ENCODE results near the gene CPB2.

Gene CPB2

DNA sequence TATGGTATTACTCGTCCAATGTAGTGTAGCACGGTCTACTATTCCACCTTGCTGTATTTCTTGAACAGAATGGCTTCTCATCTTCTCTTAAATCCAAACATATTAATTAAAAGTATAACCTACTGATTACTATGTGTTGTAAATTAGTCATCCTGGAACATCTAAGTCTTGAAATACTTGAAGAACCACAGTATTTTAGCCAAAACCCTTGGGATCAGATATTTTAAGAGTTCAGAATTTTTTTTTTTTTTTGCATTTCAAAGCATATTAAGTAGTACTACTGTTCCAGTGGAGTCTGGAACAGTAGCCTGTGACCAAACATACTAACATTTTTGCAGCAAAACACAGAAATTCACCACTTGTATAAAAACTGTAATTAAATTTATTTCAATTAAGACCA is 82.4 kb downstream of the CPB2 start:
- TF ChIP-seq CTCF (IDR thresholded peaks at IDR 0.05) = no peak
- H3K27me3 ChIP-seq = no peaks in the 10 kb centered on the region
- H3K4me3 ChIP-seq (ENCODE audit: low read depth in 1 of 2, low read length in 1 of 2) = no peak overlapping the region
- no peaks in the 10 kb centered on the region for H3K4me1 ChIP-seq (ENCODE audit: control insufficient read depth in 1 of 2, insufficient read depth in 1 of 2, low read depth in 1 of 2, low read length in 1 of 2)
- H3K9me3 ChIP-seq = no peaks in the 10 kb centered on the region
- peaks cover 18% of the 10 kb centered on the region for H3K36me3 ChIP-seq
- H3K27ac ChIP-seq = no peak overlapping the region

DNA sequence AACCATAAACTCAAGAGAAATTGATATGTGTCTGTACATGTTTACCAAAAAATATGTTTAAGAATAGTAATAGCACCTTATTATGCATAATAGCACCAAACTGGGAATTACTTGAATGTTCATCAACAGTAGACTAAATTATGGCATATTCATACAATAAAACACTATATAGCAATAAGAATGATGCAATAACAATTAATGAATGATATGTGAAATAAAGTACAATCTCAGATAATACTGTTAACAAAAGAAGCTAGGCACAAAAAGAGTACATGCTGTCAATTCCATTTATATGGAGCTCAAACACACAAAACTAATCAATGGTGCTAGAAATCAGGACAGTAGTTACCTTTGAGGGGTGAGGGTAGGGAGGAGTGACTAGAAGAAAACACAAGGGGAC is 88.6 kb downstream of the CPB2 start:
- Histone ChIP-seq H3K27ac (no peak overlapping the region), H3K4me1 (ENCODE audit: control insufficient read depth in 1 of 2, insufficient read depth in 1 of 2, low read depth in 1 of 2, low read length in 1 of 2) (peaks cover 12 to 18% of the 10 kb centered on the region in 2 experiments), H3K4me3 (ENCODE audit: low read depth in 1 of 2, low read length in 1 of 2) (no peak overlapping the region), H3K9me3 (no peaks in the 10 kb centered on the region), H3K36me3 (peaks cover 28% of the 10 kb centered on the region), H3K27me3 (no peaks in the 10 kb centered on the region)
- TF ChIP-seq CTCF (IDR thresholded peaks at IDR 0.05) = no peak

DNA sequence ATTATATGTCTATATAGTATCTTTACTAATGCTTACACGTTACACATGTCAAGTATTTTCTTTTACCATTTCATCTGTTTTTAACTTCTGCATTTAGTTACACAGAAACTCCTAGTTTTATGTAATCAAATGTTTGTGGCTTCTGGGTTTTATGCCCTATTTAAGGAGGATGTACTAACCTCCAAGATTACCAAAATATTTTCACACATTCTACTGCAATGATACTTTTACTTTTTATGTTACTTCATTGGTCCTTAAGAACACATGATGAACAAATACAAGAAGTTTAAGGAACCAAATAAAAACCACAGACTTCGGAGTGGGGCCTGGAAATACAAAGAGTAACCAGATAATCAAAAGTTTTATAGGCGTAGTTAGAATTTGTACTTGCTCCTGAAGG is 89.5 kb downstream of the CPB2 start:
- Histone ChIP-seq H3K9me3 (no peaks in the 10 kb centered on the region), H3K4me3 (ENCODE audit: low read depth in 1 of 2, low read length in 1 of 2) (no peak overlapping the region), H3K27ac (peak overlapping the region; percentile 52), H3K27me3 (no peaks in the 10 kb centered on the region), H3K36me3 (peaks cover 30% of the 10 kb centered on the region), H3K4me1 (ENCODE audit: control insufficient read depth in 1 of 2, insufficient read depth in 1 of 2, low read depth in 1 of 2, low read length in 1 of 2) (peaks cover 12 to 18% of the 10 kb centered on the region in 2 experiments)
- no peak for TF ChIP-seq CTCF (IDR thresholded peaks at IDR 0.05)

DNA sequence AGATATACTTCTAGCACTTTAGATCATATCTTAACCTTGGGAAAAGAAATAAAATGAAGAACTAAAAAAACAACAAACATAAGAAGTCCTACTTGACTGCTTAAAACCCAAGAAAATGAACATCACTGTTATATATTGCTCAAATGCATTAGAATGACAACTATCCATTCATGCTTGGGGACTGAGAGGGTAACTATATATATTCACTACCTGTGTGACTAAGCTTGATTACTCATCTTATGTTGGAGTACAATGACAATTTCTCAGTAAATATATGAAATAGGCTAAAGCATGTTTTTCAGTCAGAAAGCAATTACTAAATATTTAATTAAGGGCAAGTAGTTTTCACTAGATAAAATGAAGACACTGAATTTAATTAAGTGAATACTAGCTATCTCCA is 92.4 kb downstream of the CPB2 start:
- H3K27ac ChIP-seq = no peak overlapping the region
- no peak overlapping the region for H3K4me3 ChIP-seq (ENCODE audit: low read depth in 1 of 2, low read length in 1 of 2)
- peaks cover 12 to 18% of the 10 kb centered on the region in 2 experiments for H3K4me1 ChIP-seq (ENCODE audit: control insufficient read depth in 1 of 2, insufficient read depth in 1 of 2, low read depth in 1 of 2, low read length in 1 of 2)
- TF ChIP-seq CTCF (IDR thresholded peaks at IDR 0.05) = no peak
- no peaks in the 10 kb centered on the region for H3K9me3 ChIP-seq
- H3K27me3 ChIP-seq = no peaks in the 10 kb centered on the region
- peaks cover 43% of the 10 kb centered on the region for H3K36me3 ChIP-seq

GRCh38 chr13:46010148-46010547 is 94.7 kb downstream of the CPB2 start:
- peaks cover 9 to 14% of the 10 kb centered on the region in 2 experiments for H3K4me1 ChIP-seq (ENCODE audit: control insufficient read depth in 1 of 2, insufficient read depth in 1 of 2, low read depth in 1 of 2, low read length in 1 of 2)

More at GRCh38 chr13:46010148-46010547, 94.7 kb downstream of the CPB2 start:
- no peak overlapping the region for H3K27ac ChIP-seq
- no peak overlapping the region for H3K4me3 ChIP-seq (ENCODE audit: low read depth in 1 of 2, low read length in 1 of 2)
- no peak for TF ChIP-seq CTCF (IDR thresholded peaks at IDR 0.05)
- no peaks in the 10 kb centered on the region for H3K9me3 ChIP-seq
- peaks cover 36% of the 10 kb centered on the region for H3K36me3 ChIP-seq
- H3K27me3 ChIP-seq = no peaks in the 10 kb centered on the region

Measured in neutrophil (primary cell).